PC-3 (cell line): Measurements from ENCODE around the gene ADCY3. TPM values are rescaled to one million over a fixed set of nuclear protein-coding genes. Genes with fewer than 3 reads are reported as not detected.
A peak's percentile ranks its signal among the peaks of the same experiment; 100 is the strongest.

Experiments used
- ATAC-seq: fragments of 200-7000 bp; cut with Tn5 transposase; 2 replicates; pipeline ENCODE4 v1.9.1; 2020; ENCODE audit warnings: mild to moderate bottlenecking, moderate library complexity
- BruUV-seq: library from RNA; stranded (reverse); fragments of 400-500 nt; replicated peaks from 2 replicates; lab custom pipeline; 2021; lab: Mats Ljungman, UMichigan
- CTCF ChIA-PET: fragments of 300-600 bp; sonication (Branson Sonifier 250); formaldehyde crosslinking; loops from one replicate; lab custom pipeline; 2022; ENCODE audit warnings: antibody characterized with exemption; lab: Charles Lee
- POLR2A ChIA-PET: fragments of 300-600 bp; sonication (Branson Sonifier 250); formaldehyde crosslinking; loops from one replicate; lab custom pipeline; 2022; ENCODE audit warnings: antibody characterized with exemption; ENCODE audit not compliant: unreplicated experiment; lab: Charles Lee
- DNase-seq: peaks from one replicate; pipeline ENCODE4 v3.0.0-alpha.2; 2015
- H2AFZ ChIP-seq: fragments of 300-600 bp; sonication (generic); 2 replicates; pipeline ENCODE4 v1.6.0; 2016; ENCODE audit warnings: antibody characterized with exemption, low read length
- H3F3A ChIP-seq: fragments of 300-600 bp; sonication (generic); one replicate; pipeline ENCODE4 v1.6.0; 2017; ENCODE audit warnings: antibody characterized with exemption, low read length, control low read depth, mild to moderate bottlenecking; ENCODE audit not compliant: unreplicated experiment
- H3K27ac ChIP-seq: fragments of 300-600 bp; sonication (generic); 2 replicates; pipeline ENCODE4 v1.5.1; 2016; ENCODE audit warnings: mild to moderate bottlenecking, low read length
- H3K27me3 ChIP-seq: fragments of 300-600 bp; sonication (generic); 2 replicates; pipeline ENCODE4 v1.6.1; 2016; ENCODE audit warnings: low read length, mixed read lengths
- H3K36me3 ChIP-seq: fragments of 300-600 bp; sonication (generic); 2 replicates; pipeline ENCODE4 v1.6.1; 2016; ENCODE audit warnings: low read depth, mixed run types, low read length, mixed read lengths
- H3K4me1 ChIP-seq: fragments of 300-600 bp; sonication (generic); 2 replicates; pipeline ENCODE4 v1.5.1; 2016; ENCODE audit warnings: low read length; ENCODE audit not compliant: insufficient read depth
- H3K4me2 ChIP-seq: fragments of 300-600 bp; sonication (generic); 2 replicates; pipeline ENCODE4 v1.6.0; 2016; ENCODE audit warnings: low read length
- H3K4me3 ChIP-seq: fragments of 300-600 bp; sonication (generic); 2 replicates; pipeline ENCODE4 v1.5.1; 2016; ENCODE audit warnings: mild to moderate bottlenecking, low read length, mixed read lengths
- H3K79me2 ChIP-seq: fragments of 300-600 bp; sonication (generic); 2 replicates; pipeline ENCODE4 v1.6.1; 2017; ENCODE audit warnings: low read length, mixed read lengths
- H3K9ac ChIP-seq: fragments of 300-600 bp; sonication (generic); 2 replicates; pipeline ENCODE4 v1.6.0; 2016; ENCODE audit warnings: mild to moderate bottlenecking, low read length
- H3K9me2 ChIP-seq: fragments of 300-600 bp; sonication (generic); replicated peaks from 2 replicates; pipeline ENCODE4 v1.6.1; 2016; ENCODE audit warnings: mixed run types, low read length, mixed read lengths
- H3K9me3 ChIP-seq: fragments of 300-600 bp; sonication (generic); 2 replicates; pipeline ENCODE4 v1.6.1; 2016; ENCODE audit warnings: low read length, mixed read lengths
- H4K20me1 ChIP-seq: fragments of 300-600 bp; sonication (generic); 2 replicates; pipeline ENCODE4 v1.6.1; 2016; ENCODE audit warnings: low read length, mixed read lengths
- CTCF ChIP-seq: fragments of 300-600 bp; sonication (generic); conservative IDR thresholded peaks from 2 replicates; pipeline ENCODE4 v1.5.1; 2017; ENCODE audit warnings: antibody characterized with exemption, low read depth, mild to moderate bottlenecking, low read length
- EZH2 ChIP-seq: fragments of 300-600 bp; sonication (generic); IDR thresholded peaks from one replicate; pipeline ENCODE4 v1.6.1; 2017; ENCODE audit warnings: antibody characterized with exemption, mild to moderate bottlenecking, low read length; ENCODE audit not compliant: unreplicated experiment
- EZH2phosphoT487 ChIP-seq: fragments of 300-600 bp; sonication (generic); IDR thresholded peaks from 2 replicates; pipeline ENCODE4 v1.6.1; 2018; ENCODE audit warnings: mild to moderate bottlenecking, antibody characterized with exemption, low read length, borderline replicate concordance
- intact Hi-C: fragments of 100-400 bp; cut with micrococcal nuclease; formaldehyde crosslinking; loops from 2 replicates; pipeline ENCODE4 v1.9.0; 2023
- total RNA-seq: library from RNA; depleted of rRNA; stranded (reverse); fragments of >200 nt; gene quantifications from 2 replicates; pipeline ENCODE4 v1.2.3, GENCODE V29; 2014

ADCY3 gene
- total RNA-seq, 1 experiment from 2014 or later, result 52.0 TPM

GRCh38 chr2:24816404-24816803 lies 103.6 kb downstream of the ADCY3 start:
- CTCF ChIA-PET, result no interaction called here
- Histone ChIP-seq H3K4me1 (peaks cover 4% of the 10 kb centered on the region; the same call in 1 of the 2 replicates), H2AFZ (no peak overlapping the region), H3K9ac (no peak overlapping the region), H4K20me1 (0 out of 2 replicates have a peak, but pooled peaks cover 4% of the 10 kb centered on the region), H3K4me3 (no peak overlapping the region), H3K9me2 (no peaks in the 10 kb centered on the region), H3K27me3 (no peaks in the 10 kb centered on the region), H3K4me2 (no peak overlapping the region), H3K36me3 (peaks cover 46% of the 10 kb centered on the region; the same call in 1 of the 2 replicates), H3K27ac (0 out of 2 replicates have a peak overlapping the region, but pooled peaks have one; percentile 2), H3F3A (no peaks in the 10 kb centered on the region), H3K79me2 (peaks cover 36% of the 10 kb centered on the region), H3K9me3 (no peaks in the 10 kb centered on the region)
- POLR2A ChIA-PET, result no interaction called here
- TF ChIP-seq EZH2, result no peak
- TF ChIP-seq CTCF, result no peak
- no peak for TF ChIP-seq EZH2phosphoT487
- ATAC-seq, result no peak
- intact Hi-C loops, result no loop called here
- no TSS peak for BruUV-seq
- no peak for DNase-seq

- 0 out of 2 replicates have a peak, but pooled peaks cover 4% of the 10 kb centered on the region for H4K20me1 ChIP-seq
- peaks cover 37% of the 10 kb centered on the region; the same call in 1 of the 2 replicates for H3K36me3 ChIP-seq
- H3K9me3 ChIP-seq, result no peaks in the 10 kb centered on the region
- no peak overlapping the region for H3K4me2 ChIP-seq
- POLR2A ChIA-PET, result no interaction called here
- no peaks in the 10 kb centered on the region for H3K9me2 ChIP-seq
- no TSS peak for BruUV-seq
- H3K27ac ChIP-seq, result no peak overlapping the region
- TF ChIP-seq EZH2, result no peak
- peaks cover 46% of the 10 kb centered on the region for H3K79me2 ChIP-seq
- ATAC-seq (peak; percentile 33; the same call in 1 of the 2 replicates), DNase-seq (no peak)
- no peak overlapping the region for H3K4me3 ChIP-seq
- no peaks in the 10 kb centered on the region for H3K27me3 ChIP-seq
- H3K4me1 ChIP-seq, result peaks cover 5% of the 10 kb centered on the region
- H3F3A ChIP-seq, result no peaks in the 10 kb centered on the region
- H2AFZ ChIP-seq, result no peak overlapping the region
- intact Hi-C loops, result no loop called here
- H3K9ac ChIP-seq, result no peak overlapping the region
- CTCF ChIA-PET, result no interaction called here
Measured at GRCh38 chr2:24815171-24815570, 104.9 kb downstream of the ADCY3 start.

- no peak for TF ChIP-seq CTCF
- no peak for TF ChIP-seq EZH2
- no peak for TF ChIP-seq EZH2phosphoT487
- no peaks in the 10 kb centered on the region for H3F3A ChIP-seq
- H2AFZ ChIP-seq, result no peak overlapping the region
- no peaks in the 10 kb centered on the region for H3K27me3 ChIP-seq
- DNase-seq (no peak), ATAC-seq (no peak)
- H3K9ac ChIP-seq, result no peak overlapping the region
- no TSS peak for BruUV-seq
- H3K9me3 ChIP-seq, result no peaks in the 10 kb centered on the region
- ChIA-PET POLR2A (no interaction called here), CTCF (no interaction called here)
- 0 out of 2 replicates have a peak, but pooled peaks cover 4% of the 10 kb centered on the region for H4K20me1 ChIP-seq
- no peaks in the 10 kb centered on the region for H3K9me2 ChIP-seq
- intact Hi-C loops, result no loop called here
- H3K4me1 ChIP-seq, result peaks cover 12% of the 10 kb centered on the region
- no peak overlapping the region for H3K27ac ChIP-seq
- no peak overlapping the region for H3K4me3 ChIP-seq
- H3K79me2 ChIP-seq, result peaks cover 53% of the 10 kb centered on the region
- no peak overlapping the region for H3K4me2 ChIP-seq
- H3K36me3 ChIP-seq, result peaks cover 37% of the 10 kb centered on the region; the same call in 1 of the 2 replicates
Measured at GRCh38 chr2:24814516-24814915, 105.5 kb downstream of the ADCY3 start.
